BLaER1 treated with 17β-estradiol and CSF1 and Interleukin-3, amounts not matched to agents 10 nM and 100 nM (cell line): ENCODE results near the gene CKB.
A peak's percentile ranks its signal among the peaks of the same experiment; 100 is the strongest.
"Not testable (repeated sequence)": the region's sequence is repeated elsewhere in the genome, so short reads cannot be mapped to it uniquely, and the experiment has no call there.

ENCODE experiments used
- H3K27ac ChIP-seq, 11 experiments: shearing (Covaris generic); formaldehyde crosslinking; 2 replicates each; pipeline ENCODE4 v1.8.1; 2022
- H3K27me3 ChIP-seq, 11 experiments: shearing (Covaris generic); formaldehyde crosslinking; 2 replicates each; pipeline ENCODE4 v1.8.1; 2022
- H3K36me3 ChIP-seq, 11 experiments: shearing (Covaris generic); formaldehyde crosslinking; 2 replicates each; pipeline ENCODE4 v1.8.1; 2022
- H3K4me1 ChIP-seq, 10 experiments: shearing (Covaris generic); formaldehyde crosslinking; 2 replicates each; pipeline ENCODE4 v1.8.1; 2022
- H3K4me2 ChIP-seq, 11 experiments: shearing (Covaris generic); formaldehyde crosslinking; 2 replicates each; pipeline ENCODE4 v1.8.1; 2022
- H3K4me3 ChIP-seq, 10 experiments: shearing (Covaris generic); formaldehyde crosslinking; 2 replicates each; pipeline ENCODE4 v1.8.1; 2022
- H3K9ac ChIP-seq, 11 experiments: shearing (Covaris generic); formaldehyde crosslinking; 2 replicates each; pipeline ENCODE4 v1.8.1; 2022
- H3K9me3 ChIP-seq, 11 experiments: shearing (Covaris generic); formaldehyde crosslinking; replicated peaks in 1 of 11; 2 replicates each; pipeline ENCODE4 v1.8.1; 2022
- H4K20me1 ChIP-seq, 11 experiments: shearing (Covaris generic); formaldehyde crosslinking; 2 replicates each; pipeline ENCODE4 v1.8.1; 2022
- Cebpa-rat ChIP-seq, 11 experiments: shearing (Covaris generic); IDR thresholded peaks; 2 replicates each; pipeline ENCODE4 v1.8.1; 2022

The CKB gene

DNA sequence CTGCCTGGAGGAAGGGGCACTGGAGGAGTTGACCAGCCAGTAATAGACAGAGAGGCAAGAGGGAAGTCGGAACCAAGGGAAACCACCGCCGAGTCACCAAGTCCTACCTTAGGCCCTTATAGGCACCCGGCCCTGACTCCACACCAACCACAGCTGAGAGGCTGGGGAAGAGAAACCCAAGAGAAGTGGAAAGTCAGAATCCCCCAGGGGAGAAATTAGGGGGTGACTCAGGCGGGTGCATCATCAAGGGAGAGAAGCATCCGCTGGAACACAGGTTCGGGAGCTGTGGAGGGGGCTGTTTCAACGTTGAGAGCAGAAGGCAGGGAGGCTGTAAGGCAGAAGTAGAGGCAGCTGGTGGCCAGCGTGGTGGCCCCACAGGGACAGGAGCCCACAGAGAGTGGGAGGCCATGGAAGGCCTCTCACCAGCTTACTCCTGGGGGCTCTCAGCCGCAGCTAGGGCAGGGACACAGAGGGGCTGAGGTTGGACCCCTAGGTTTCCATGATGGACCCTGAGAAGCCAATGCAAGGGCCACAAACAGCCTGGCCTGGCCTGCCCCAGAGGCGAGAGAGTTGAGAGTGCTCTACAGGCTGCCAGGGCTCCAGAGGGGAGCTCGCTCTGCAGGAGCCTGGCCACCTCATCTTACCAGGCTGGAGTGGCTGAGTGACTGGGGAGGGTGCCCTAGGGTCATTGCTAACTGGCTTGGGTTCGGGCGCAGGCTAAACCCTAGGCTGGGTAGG is 4.9 kb upstream of the CKB start:
- H3K27me3 ChIP-seq, result peaks cover 17 to 33% (median 24%) of the 10 kb centered on the region in 11 experiments
- peak overlapping the region; percentile 56 to 93 (median 86); a peak in 19 of 22 replicates for H3K27ac ChIP-seq
- H4K20me1 ChIP-seq, result peaks cover 5 to 70% (median 34%) of the 10 kb centered on the region in 11 experiments; a peak in 20 of 22 replicates
- peak overlapping the region in 9 of 10 experiments; percentile 6 to 100 (median 97); a peak in 12 of 20 replicates for H3K4me3 ChIP-seq
- TF ChIP-seq Cebpa-rat (IDR thresholded peaks at IDR 0.05), result no peak
- peak overlapping the region; percentile 87 to 99 (median 98) for H3K4me2 ChIP-seq
- H3K36me3 ChIP-seq, result peaks cover 0 to 28% (median 26%) of the 10 kb centered on the region in 11 experiments; a peak in 20 of 22 replicates
- peak overlapping the region; percentile 14 to 98 (median 89); a peak in 18 of 22 replicates for H3K9ac ChIP-seq
- H3K4me1 ChIP-seq, result peaks cover 50 to 65% (median 55%) of the 10 kb centered on the region in 10 experiments
- 0 out of 22 replicates have a peak, but pooled peaks cover 0 to 9% (median 0%) of the 10 kb centered on the region in 11 experiments for H3K9me3 ChIP-seq

DNA sequence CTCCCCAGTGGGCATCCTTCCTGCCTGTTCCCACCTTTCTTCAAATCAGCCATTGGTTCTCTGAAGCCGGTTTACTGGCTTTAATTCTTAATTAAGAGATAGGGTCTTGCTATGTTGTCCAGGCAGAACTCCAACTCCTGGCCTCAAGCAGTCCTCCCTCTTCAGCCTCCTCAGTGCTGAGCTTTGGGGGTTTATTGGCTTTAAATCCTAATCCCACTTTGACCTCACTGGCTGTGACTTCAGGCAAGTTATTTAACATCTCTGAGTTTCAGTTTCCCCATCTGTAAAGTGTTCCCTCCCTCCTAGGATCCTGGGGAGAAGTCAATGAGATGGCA is 4.3 kb upstream of the CKB start:
- Histone ChIP-seq H3K4me3 (no peak overlapping the region), H3K4me2 (peak overlapping the region; percentile 87 to 99 (median 98)), H3K9me3 (0 out of 22 replicates have a peak, but pooled peaks cover 0 to 9% (median 0%) of the 10 kb centered on the region in 11 experiments), H3K4me1 (peaks cover 50 to 70% (median 61%) of the 10 kb centered on the region in 10 experiments), H3K36me3 (peaks cover 0 to 21% (median 19%) of the 10 kb centered on the region in 11 experiments; a peak in 17 of 22 replicates), H3K9ac (peak overlapping the region in 3 of 11 experiments; percentile 44 to 98 (median 96); a peak in 4 of 22 replicates), H4K20me1 (peaks cover 5 to 70% (median 27%) of the 10 kb centered on the region in 11 experiments; a peak in 20 of 22 replicates), H3K27me3 (peaks cover 24 to 40% (median 31%) of the 10 kb centered on the region in 11 experiments), H3K27ac (peak overlapping the region in 6 of 11 experiments; percentile 6 to 86 (median 47); a peak in 7 of 22 replicates)
- TF ChIP-seq Cebpa-rat (IDR thresholded peaks at IDR 0.05), result no peak

GRCh38 chr14:103526247-103526913 is 3.8 kb upstream of the CKB start:
- peaks cover 5 to 65% (median 22%) of the 10 kb centered on the region in 11 experiments; a peak in 20 of 22 replicates for H4K20me1 ChIP-seq
- H3K27me3 ChIP-seq, result peaks cover 29 to 45% (median 36%) of the 10 kb centered on the region in 11 experiments
- H3K27ac ChIP-seq, result peak overlapping the region in 2 of 11 experiments; percentile 38 to 86; a peak in 2 of 22 replicates
- H3K4me1 ChIP-seq, result peaks cover 48 to 70% (median 60%) of the 10 kb centered on the region in 10 experiments
- peaks cover 0 to 16% (median 14%) of the 10 kb centered on the region in 11 experiments; a peak in 17 of 22 replicates for H3K36me3 ChIP-seq
- H3K9ac ChIP-seq, result peak overlapping the region in 1 of 11 experiments; percentile 44; a peak in 1 of 22 replicates
- no peak for TF ChIP-seq Cebpa-rat (IDR thresholded peaks at IDR 0.05)
- 0 out of 22 replicates have a peak, but pooled peaks cover 0 to 9% (median 0%) of the 10 kb centered on the region in 11 experiments for H3K9me3 ChIP-seq
- H3K4me3 ChIP-seq, result no peak overlapping the region
- peak overlapping the region; percentile 87 to 99 (median 98) for H3K4me2 ChIP-seq

DNA sequence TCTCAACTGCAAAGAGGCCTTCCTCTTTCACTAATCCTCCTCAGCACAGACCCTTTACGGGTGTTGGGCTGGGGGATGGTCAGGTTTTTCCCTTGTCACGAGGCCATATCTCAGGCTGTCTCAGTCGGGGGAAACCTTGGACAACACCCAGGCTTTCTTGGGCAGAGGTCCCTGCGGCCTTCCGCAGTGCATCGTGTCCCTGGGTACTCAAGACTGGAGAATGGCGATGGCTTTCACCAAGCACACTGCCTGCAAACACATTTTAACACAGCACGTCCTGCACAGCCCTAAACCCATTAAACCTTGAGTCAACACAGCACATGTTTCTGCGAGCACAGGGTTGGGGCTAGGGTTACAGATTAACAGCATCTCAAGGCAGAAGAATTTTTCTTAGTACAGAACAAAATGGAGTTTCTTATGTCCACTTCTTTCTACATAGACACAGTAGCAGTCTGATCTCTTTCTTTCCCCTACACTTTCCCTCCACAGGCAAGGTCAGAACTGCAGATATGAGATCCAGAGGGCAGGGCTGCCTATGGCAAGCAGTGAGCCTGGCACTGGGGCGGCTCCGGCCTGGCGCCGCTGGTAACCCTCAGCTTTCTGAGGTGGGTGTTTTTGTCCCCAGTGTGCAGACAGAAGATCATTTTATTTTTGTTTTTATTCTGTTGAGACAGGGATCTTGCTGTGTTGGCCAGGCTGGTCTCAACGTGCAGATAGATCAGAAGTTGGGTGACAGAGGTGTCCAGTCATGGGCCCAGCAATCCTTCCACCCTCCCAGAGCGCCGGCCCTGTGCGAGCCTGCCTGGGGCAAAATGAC is 3.0 kb upstream of the CKB start:
- not testable (repeated sequence) for H3K9me3 ChIP-seq, H3K36me3 ChIP-seq, H3K4me3 ChIP-seq, H3K27ac ChIP-seq
- Histone ChIP-seq H3K27me3 (peaks cover 29 to 52% (median 43%) of the 10 kb centered on the region in 11 experiments), H4K20me1 (peaks cover 5 to 59% (median 15%) of the 10 kb centered on the region in 11 experiments; a peak in 18 of 22 replicates), H3K4me2 (peak overlapping the region in 10 of 11 experiments; percentile 87 to 99 (median 98); a peak in 18 of 22 replicates), H3K4me1 (peaks cover 45 to 67% (median 57%) of the 10 kb centered on the region in 10 experiments), H3K9ac (peak overlapping the region in 1 of 11 experiments; percentile 44; a peak in 1 of 22 replicates)

DNA sequence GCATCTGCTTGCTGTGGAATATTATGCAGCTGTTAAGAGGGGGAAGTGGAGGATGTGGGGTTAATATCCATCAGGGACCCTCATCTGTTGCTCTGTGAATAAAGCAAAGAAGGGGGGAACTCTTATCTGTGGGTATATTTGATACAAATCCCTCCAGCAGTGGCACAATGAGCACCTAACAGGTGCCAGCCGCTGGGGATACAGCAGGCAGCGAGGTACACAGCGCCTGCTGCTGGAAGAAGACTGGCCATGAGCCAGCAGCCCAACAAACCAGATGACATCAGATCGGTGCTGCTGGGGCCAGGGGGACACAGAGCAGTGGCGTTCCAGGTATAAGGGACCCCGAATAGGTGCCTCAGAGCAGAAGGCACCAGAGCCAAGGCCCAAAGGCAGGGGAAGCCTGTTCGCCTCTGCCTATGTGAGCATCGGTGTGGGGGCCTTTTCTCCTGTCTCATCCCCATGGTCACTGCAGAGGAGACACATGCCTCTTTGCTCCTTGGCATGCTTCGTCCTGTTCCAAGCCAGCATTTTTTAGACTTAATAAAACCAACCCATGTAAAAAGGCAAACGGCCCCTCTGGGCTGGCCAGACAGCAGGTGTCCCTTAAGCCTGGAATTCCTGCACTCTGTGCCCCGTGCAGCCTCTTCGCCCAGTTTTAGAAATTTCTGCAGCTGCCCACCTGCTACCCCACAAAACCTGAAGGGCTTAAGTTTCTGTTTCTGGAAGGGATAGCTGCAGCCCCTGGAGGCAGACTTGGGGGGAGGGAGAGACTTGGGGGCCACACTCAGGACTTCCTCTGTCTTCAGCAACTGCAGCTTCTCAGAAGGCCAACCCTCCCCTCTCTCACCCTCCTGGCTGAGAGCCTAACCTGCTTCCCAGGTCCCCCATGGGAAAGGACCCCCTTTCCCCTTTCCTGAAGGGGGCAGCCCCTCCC is 1.6 kb upstream of the CKB start:
- Histone ChIP-seq H3K27me3 (peaks cover 29 to 57% (median 45%) of the 10 kb centered on the region in 11 experiments), H3K4me1 (peaks cover 48 to 70% (median 59%) of the 10 kb centered on the region in 10 experiments), H4K20me1 (peaks cover 0 to 65% (median 19%) of the 10 kb centered on the region in 11 experiments; a peak in 15 of 22 replicates), H3K4me2 (0 out of 22 replicates have a peak overlapping the region, but pooled peaks of 3 of the 11 experiments have one; percentile 0 to 10 (median 1)), H3K4me3 (no peak overlapping the region), H3K27ac (no peak overlapping the region), H3K9ac (no peak overlapping the region), H3K9me3 (0 out of 22 replicates have a peak, but pooled peaks cover 0 to 9% (median 0%) of the 10 kb centered on the region in 11 experiments), H3K36me3 (no peaks in the 10 kb centered on the region)
- TF ChIP-seq Cebpa-rat (IDR thresholded peaks at IDR 0.05), result no peak

DNA sequence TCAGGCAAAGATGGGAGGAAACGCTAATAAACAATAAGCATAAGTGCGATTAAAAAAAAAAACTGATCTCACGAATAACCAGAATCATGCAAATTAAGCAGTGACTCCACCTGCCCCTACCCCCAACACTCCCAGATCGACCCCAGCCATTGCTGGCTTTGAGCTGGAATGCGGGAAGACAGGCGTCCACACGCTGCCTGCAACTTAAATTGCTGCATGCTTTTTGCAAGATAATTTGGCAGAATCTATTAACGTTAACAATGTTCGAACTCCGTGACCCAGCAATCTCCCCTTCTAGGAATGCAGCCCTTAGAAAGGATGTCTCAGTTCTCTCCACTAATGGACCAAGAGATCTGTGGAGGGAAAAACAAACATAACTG is 935 bp upstream of the CKB start:
- Histone ChIP-seq H3K4me3 (no peak overlapping the region), H3K4me2 (no peak overlapping the region; a peak in 1 of 22 replicates), H3K27me3 (peaks cover 29 to 57% (median 45%) of the 10 kb centered on the region in 11 experiments), H3K9me3 (0 out of 22 replicates have a peak, but pooled peaks cover 0 to 9% (median 0%) of the 10 kb centered on the region in 11 experiments), H3K27ac (no peak overlapping the region), H3K4me1 (peaks cover 52 to 74% (median 63%) of the 10 kb centered on the region in 10 experiments), H4K20me1 (peaks cover 0 to 72% (median 22%) of the 10 kb centered on the region in 11 experiments; a peak in 15 of 22 replicates), H3K36me3 (no peaks in the 10 kb centered on the region), H3K9ac (no peak overlapping the region)
- no peak for TF ChIP-seq Cebpa-rat (IDR thresholded peaks at IDR 0.05)

GRCh38 chr14:103521951-103522563 is 573 bp downstream of the CKB start:
- Histone ChIP-seq H4K20me1 (peaks cover 0 to 83% (median 25%) of the 10 kb centered on the region in 11 experiments; a peak in 18 of 22 replicates), H3K4me2 (peak overlapping the region; percentile 79 to 90 (median 86)), H3K27ac (no peak overlapping the region; a peak in 1 of 22 replicates), H3K4me3 (peak overlapping the region; percentile 51 to 69 (median 60); a peak in 19 of 20 replicates), H3K9me3 (0 out of 22 replicates have a peak, but pooled peaks cover 0 to 9% (median 0%) of the 10 kb centered on the region in 11 experiments), H3K27me3 (peaks cover 29 to 57% (median 45%) of the 10 kb centered on the region in 11 experiments), H3K9ac (peak overlapping the region in 7 of 11 experiments; percentile 9 to 76 (median 67); a peak in 7 of 22 replicates), H3K4me1 (peaks cover 45 to 67% (median 55%) of the 10 kb centered on the region in 10 experiments), H3K36me3 (no peaks in the 10 kb centered on the region)
- no peak for TF ChIP-seq Cebpa-rat (IDR thresholded peaks at IDR 0.05)
